OCI-LY1 (cell line): ENCODE results near the gene USP17L26.

Experiments
- H2AFZ ChIP-seq: fragments of 200-600 bp; sonication (generic), shearing (Covaris generic); 2 replicates; pipeline ENCODE4 v1.6.0; 2014; ENCODE audit warnings: antibody characterized with exemption, mild to moderate bottlenecking, low read length
- H3F3A ChIP-seq: fragments of 200-600 bp; sonication (generic), shearing (Covaris generic); 2 replicates; pipeline ENCODE4 v1.6.0; 2014; ENCODE audit warnings: mild to moderate bottlenecking, antibody characterized with exemption, low read length, moderate library complexity; ENCODE audit not compliant: insufficient read depth
- H3K27ac ChIP-seq: fragments of 200-600 bp; sonication (generic); 2 replicates; pipeline ENCODE4 v1.5.1; 2014; ENCODE audit warnings: low read length, mixed run types, mild to moderate bottlenecking, low read depth; ENCODE audit not compliant: poor library complexity, severe bottlenecking
- H3K27me3 ChIP-seq: fragments of 200-600 bp; sonication (generic); 2 replicates; pipeline ENCODE4 v1.6.0; 2014; ENCODE audit warnings: antibody characterized with exemption, mild to moderate bottlenecking, low read length, moderate library complexity; ENCODE audit not compliant: insufficient read depth
- H3K36me3 ChIP-seq: fragments of 200-600 bp; sonication (generic); 2 replicates; pipeline ENCODE4 v1.6.1; 2014; ENCODE audit warnings: mild to moderate bottlenecking, antibody characterized with exemption, low read length, moderate library complexity, mixed read lengths; ENCODE audit not compliant: insufficient read depth
- H3K4me1 ChIP-seq: fragments of 200-600 bp; sonication (generic); 2 replicates; pipeline ENCODE4 v1.5.1; 2014; ENCODE audit warnings: mild to moderate bottlenecking, low read length, moderate library complexity; ENCODE audit not compliant: insufficient read depth, severe bottlenecking
- H3K4me2 ChIP-seq: fragments of 200-600 bp; sonication (generic), shearing (Covaris generic); 2 replicates; pipeline ENCODE4 v1.6.1; 2014; ENCODE audit warnings: low read length
- H3K4me3 ChIP-seq: fragments of 200-600 bp; sonication (generic); 2 replicates; pipeline ENCODE4 v1.5.1; 2014; ENCODE audit warnings: low read length, low read depth, mild to moderate bottlenecking, mixed read lengths; ENCODE audit not compliant: poor library complexity, severe bottlenecking
- H3K79me2 ChIP-seq: fragments of 200-600 bp; shearing (Covaris generic); 2 replicates; pipeline ENCODE4 v1.6.1; 2016; ENCODE audit warnings: mixed run types, low read length, mixed read lengths; ENCODE audit not compliant: insufficient read depth
- H3K9ac ChIP-seq: fragments of 200-600 bp; sonication (generic), shearing (Covaris generic); 2 replicates; pipeline ENCODE4 v1.6.1; 2014; ENCODE audit warnings: mild to moderate bottlenecking, low read length, mixed read lengths
- H3K9me2 ChIP-seq: fragments of 200-600 bp; sonication (generic), shearing (Covaris generic); 2 replicates; pipeline ENCODE4 v1.6.1; 2014; ENCODE audit warnings: low read depth, mild to moderate bottlenecking, low read length, mixed read lengths
- H3K9me3 ChIP-seq: fragments of 200-600 bp; shearing (Covaris generic); 2 replicates; pipeline ENCODE4 v1.6.1; 2014; ENCODE audit warnings: low read length, mixed read lengths
- H4K20me1 ChIP-seq: fragments of 200-600 bp; sonication (generic), shearing (Covaris generic); 2 replicates; pipeline ENCODE4 v1.6.0; 2016; ENCODE audit warnings: mild to moderate bottlenecking, low read length; ENCODE audit not compliant: insufficient read depth
- CTCF ChIP-seq: fragments of 200-600 bp; sonication (generic), shearing (Covaris generic); IDR thresholded peaks from 2 replicates; pipeline ENCODE4 v1.5.1; 2017; ENCODE audit warnings: mild to moderate bottlenecking, antibody characterized with exemption, low read length, moderate library complexity, mixed read lengths
- EZH2 ChIP-seq: fragments of 200-600 bp; sonication (generic), shearing (Covaris generic); IDR thresholded peaks from 2 replicates; pipeline ENCODE4 v1.8.0; 2017; ENCODE audit warnings: borderline replicate concordance, mixed run types, mild to moderate bottlenecking, antibody characterized with exemption, low read length, moderate library complexity, mixed read lengths

Gene USP17L26

GRCh38 chr4:9384126-9384525, 49.7 kb downstream of the USP17L26 start:
- Histone ChIP-seq H2AFZ (no peak overlapping the region), H3K79me2 (no peaks in the 10 kb centered on the region), H3K4me3 (no peak overlapping the region), H3K36me3 (no peaks in the 10 kb centered on the region), H3K27me3 (no peaks in the 10 kb centered on the region), H3K4me1 (no peaks in the 10 kb centered on the region), H3K9me2 (no peaks in the 10 kb centered on the region), H3K9ac (no peak overlapping the region), H4K20me1 (no peaks in the 10 kb centered on the region), H3K4me2 (no peak overlapping the region), H3F3A (no peaks in the 10 kb centered on the region), H3K9me3 (no peaks in the 10 kb centered on the region), H3K27ac (no peak overlapping the region)
- TF ChIP-seq EZH2 (no peak), CTCF (no peak)
